ENCODE measurements around the gene ZBTB14.
A peak's percentile ranks its signal among the peaks of the same experiment; 100 is the strongest.

ZBTB14 gene

GRCh38 chr18:5300476-5301010 is 5.0 kb upstream of the ZBTB14 start:
- no peak for DNase-seq (ENCODE audit: extremely low read depth, low read depth)
- no peak overlapping the region for H3K4me3 ChIP-seq (replicated peaks; ENCODE audit: low read depth, low read length)

GRCh38 chr18:5298156-5298852 is 2.8 kb upstream of the ZBTB14 start:
- no peak for DNase-seq (ENCODE audit: extremely low read depth, low read depth)
- no peak overlapping the region for H3K4me3 ChIP-seq (replicated peaks; ENCODE audit: low read depth, low read length)
- no peak for TF ChIP-seq CTCF (IDR thresholded peaks at IDR 0.05; ENCODE audit: low read depth, low read length, missing control alignments)

More at GRCh38 chr18:5300476-5301010, 5.0 kb upstream of the ZBTB14 start:
- TF ChIP-seq CTCF (IDR thresholded peaks at IDR 0.05; ENCODE audit: low read depth, low read length, missing control alignments), result no peak

- no peak for TF ChIP-seq CTCF (IDR thresholded peaks at IDR 0.05; ENCODE audit: low read depth, low read length, missing control alignments)
- DNase-seq (ENCODE audit: extremely low read depth, low read depth), result no peak
- H3K4me3 ChIP-seq (replicated peaks; ENCODE audit: low read depth, low read length), result no peak overlapping the region
These were observed 2.1 kb upstream of the ZBTB14 start for GRCh38 chr18:5297597-5297996.

GRCh38 chr18:5296706-5297320 is 1.3 kb upstream of the ZBTB14 start:
- TF ChIP-seq CTCF (IDR thresholded peaks at IDR 0.05; ENCODE audit: low read depth, low read length, missing control alignments), result no peak
- H3K4me3 ChIP-seq (replicated peaks; ENCODE audit: low read depth, low read length), result peak overlapping the region; percentile 46
- DNase-seq (ENCODE audit: extremely low read depth, low read depth), result peak; percentile 41

- no peak for TF ChIP-seq CTCF (IDR thresholded peaks at IDR 0.05; ENCODE audit: low read depth, low read length, missing control alignments)
- H3K4me3 ChIP-seq (replicated peaks; ENCODE audit: low read depth, low read length), result peak overlapping the region; percentile 46
- DNase-seq (ENCODE audit: extremely low read depth, low read depth), result peak; percentile 78
These were observed 617 bp upstream of the ZBTB14 start for GRCh38 chr18:5295981-5296705.

- no peak for DNase-seq (ENCODE audit: extremely low read depth, low read depth)
- no peak for TF ChIP-seq CTCF (IDR thresholded peaks at IDR 0.05; ENCODE audit: low read depth, low read length, missing control alignments)
- H3K4me3 ChIP-seq (replicated peaks; ENCODE audit: low read depth, low read length), result peak overlapping the region; percentile 69
These were observed 882 bp downstream of the ZBTB14 start for GRCh38 chr18:5294457-5295230.
